ENCODE results near the gene MICALL2. TPM values are rescaled to one million over a fixed set of nuclear protein-coding genes. Genes with fewer than 3 reads are reported as not detected.
A peak's percentile ranks its signal among the peaks of the same experiment; 100 is the strongest.
"Not testable (repeated sequence)": the region's sequence is repeated elsewhere in the genome, so short reads cannot be mapped to it uniquely, and the experiment has no call there.

The MICALL2 gene
- total and polyA plus RNA-seq, 12 donors: 7.9 to 1,057 (median 77.7) TPM

DNA sequence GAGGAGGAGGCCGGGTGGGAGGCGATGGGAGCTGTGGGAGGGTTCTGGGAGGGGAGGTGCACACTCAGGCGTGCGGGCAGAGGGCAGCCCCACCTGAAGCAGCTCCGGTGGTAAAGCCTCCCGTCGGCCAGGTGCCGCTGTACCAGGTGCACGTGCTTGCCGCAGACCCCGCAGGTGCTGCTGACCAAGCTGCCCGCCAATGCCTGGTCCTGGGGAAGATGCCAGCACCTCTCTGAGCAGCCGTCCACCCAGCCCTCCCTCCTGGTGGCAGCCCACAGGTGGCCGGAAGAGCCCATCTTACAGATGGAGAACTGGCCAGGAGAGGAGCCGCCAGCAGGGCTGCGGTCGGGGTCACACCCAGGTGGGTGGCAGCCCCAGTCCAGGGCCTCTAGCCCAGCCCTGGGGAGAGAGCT, 12.6 kb downstream of the MICALL2 start:
- Histone ChIP-seq H3K36me3 (replicated peaks in 1 of 2) (peaks cover 0 to 14% of the 10 kb centered on the region in 2 donors), H3K4me1 (replicated peaks in 1 of 2) (peaks cover 9 to 34% of the 10 kb centered on the region in 2 donors), H3K27me3 (no peaks in the 10 kb centered on the region), H3K4me3 (no peak overlapping the region), H3K9me3 (replicated peaks in 1 of 3) (no peaks in the 10 kb centered on the region), H3K27ac (peak overlapping the region in 2 of 5 donors; percentile 71 to 78)
- peak in 4 of 7 donors; percentile 44 to 58 (median 48) for DNase-seq
- WGBS, 4 donors: 36 to 69% (median 64%) methylated on average over 2 to 17 of the region's 17 CpGs
- intact Hi-C loops (cut with DNase I): no loop called here
- TF ChIP-seq CTCF (IDR thresholded peaks at IDR 0.05): no peak
- TF ChIP-seq POLR2A (IDR thresholded peaks at IDR 0.05): no peak

GRCh38 chr7:1446026-1446425, 13.2 kb downstream of the MICALL2 start:
- Histone ChIP-seq H3K4me1 (replicated peaks in 1 of 2) (peaks cover 9 to 34% of the 10 kb centered on the region in 2 donors), H3K27ac (peak overlapping the region; percentile 67 to 93 (median 89)), H3K36me3 (replicated peaks in 1 of 2) (peaks cover 0 to 15% of the 10 kb centered on the region in 2 donors)
- intact Hi-C loops (cut with DNase I); H3K9me3 ChIP-seq (replicated peaks in 1 of 3); H3K4me3 ChIP-seq; H3K27me3 ChIP-seq: not testable (repeated sequence)
- DNase-seq: peak; percentile 87 to 98 (median 90)
- WGBS, 4 donors: 35 to 66% (median 49%) methylated on average over 2 to 4 of the region's 5 CpGs; no CpG with 5 or more reads in 1 of the 4 donors

GRCh38 chr7:1445341-1445740, 13.9 kb downstream of the MICALL2 start:
- H3K27ac ChIP-seq: peak overlapping the region; percentile 67 to 93 (median 89)
- intact Hi-C loops (cut with DNase I): no loop called here
- H3K4me1 ChIP-seq (replicated peaks in 1 of 2): peaks cover 9 to 34% of the 10 kb centered on the region in 2 donors
- TF ChIP-seq CTCF (IDR thresholded peaks at IDR 0.05) (no peak), POLR2A (IDR thresholded peaks at IDR 0.05) (no peak)
- H3K4me3 ChIP-seq: no peak overlapping the region
- WGBS, 4 donors: 60 to 70% (median 66%) methylated on average over 15 to 21 of the region's 21 CpGs
- H3K9me3 ChIP-seq (replicated peaks in 1 of 3): no peaks in the 10 kb centered on the region
- H3K27me3 ChIP-seq: no peaks in the 10 kb centered on the region
- peaks cover 0 to 21% of the 10 kb centered on the region in 2 donors for H3K36me3 ChIP-seq (replicated peaks in 1 of 2)
- DNase-seq: peak in 6 of 7 donors; percentile 77 to 82 (median 78)

- Histone ChIP-seq H3K27ac (peak overlapping the region; percentile 67 to 93 (median 89)), H3K36me3 (replicated peaks in 1 of 2) (peaks cover 0 to 26% of the 10 kb centered on the region in 2 donors), H3K9me3 (replicated peaks in 1 of 3) (no peaks in the 10 kb centered on the region), H3K27me3 (no peaks in the 10 kb centered on the region), H3K4me1 (replicated peaks in 1 of 2) (peaks cover 9 to 34% of the 10 kb centered on the region in 2 donors), H3K4me3 (peak overlapping the region in 1 of 4 donors; percentile 13)
- intact Hi-C loops (cut with DNase I): no loop called here
- 18 to 59% (median 45%) methylated on average over 4 to 24 of the region's 24 CpGs for WGBS, 4 donors
- DNase-seq: peak; percentile 78 to 93 (median 88)
- TF ChIP-seq POLR2A (IDR thresholded peaks at IDR 0.05) (peak in 1 of 2 donors; percentile 59), CTCF (IDR thresholded peaks at IDR 0.05) (no peak)
Measured at GRCh38 chr7:1444925-1445322, 14.3 kb downstream of the MICALL2 start.

All from adrenal gland (tissue), 12 donors.